SK-N-SH treated with all-trans-retinoic acid at 6 μM for 48 hours (cell line): ENCODE results near the gene SHOX.

Experiments used
- ARNTL ChIP-seq: fragments of 450-650 bp; formaldehyde crosslinking; IDR thresholded peaks from 2 replicates; pipeline ENCODE4 v1.5.0; 2020; ENCODE audit warnings: low read depth, mild to moderate bottlenecking, moderate library complexity, borderline replicate concordance
- BACH2 ChIP-seq: fragments of 250-450 bp; sonication (Bioruptor Pico); IDR thresholded peaks from 2 replicates; pipeline ENCODE4 v1.9.0; 2021; ENCODE audit warnings: mild to moderate bottlenecking, borderline replicate concordance
- CSDC2 ChIP-seq: fragments of 250-450 bp; sonication (Bioruptor Pico); IDR thresholded peaks from 2 replicates; pipeline ENCODE4 v1.5.0; 2020; ENCODE audit warnings: mild to moderate bottlenecking, moderate library complexity
- OSR1 ChIP-seq: fragments of 250-450 bp; sonication (Bioruptor Pico); IDR thresholded peaks from 2 replicates; pipeline ENCODE4 v1.8.0; 2022; ENCODE audit warnings: moderate library complexity, mild to moderate bottlenecking, inconsistent platforms
- PPARA ChIP-seq: fragments of 250-450 bp; sonication (Bioruptor Pico); IDR thresholded peaks from 2 replicates; pipeline ENCODE4 v1.5.0; 2020; ENCODE audit warnings: mild to moderate bottlenecking, borderline replicate concordance
- TOX ChIP-seq: fragments of 250-450 bp; sonication (Bioruptor Pico); IDR thresholded peaks from 2 replicates; pipeline ENCODE4 v1.8.0; 2021; ENCODE audit warnings: mild to moderate bottlenecking, moderate library complexity, borderline replicate concordance
- ZFP3 ChIP-seq: fragments of 250-450 bp; sonication (Bioruptor Pico); IDR thresholded peaks from 2 replicates; pipeline ENCODE4 v1.5.0; 2020; ENCODE audit warnings: mild to moderate bottlenecking, moderate library complexity
- ZNF70 ChIP-seq: fragments of 450-650 bp; formaldehyde crosslinking; IDR thresholded peaks from 2 replicates; pipeline ENCODE4 v1.5.0; 2020; ENCODE audit warnings: mild to moderate bottlenecking, moderate library complexity
- ZNF8 ChIP-seq: fragments of 450-650 bp; formaldehyde crosslinking; IDR thresholded peaks from 2 replicates; pipeline ENCODE4 v1.5.0; 2020; ENCODE audit warnings: mild to moderate bottlenecking, moderate library complexity
- TF ChIP-seq, protein P1 (sequence below): fragments of 250-450 bp; sonication (Bioruptor Pico); IDR thresholded peaks from 2 replicates; pipeline ENCODE4 v1.8.0; 2021; ENCODE audit warnings: low read depth, mild to moderate bottlenecking, moderate library complexity, borderline replicate concordance
- TF ChIP-seq, protein P2 (sequence below): fragments of 250-450 bp; sonication (Bioruptor Pico); IDR thresholded peaks from 2 replicates; pipeline ENCODE4 v1.5.0; 2020; ENCODE audit warnings: mild to moderate bottlenecking, moderate library complexity

DNA sequence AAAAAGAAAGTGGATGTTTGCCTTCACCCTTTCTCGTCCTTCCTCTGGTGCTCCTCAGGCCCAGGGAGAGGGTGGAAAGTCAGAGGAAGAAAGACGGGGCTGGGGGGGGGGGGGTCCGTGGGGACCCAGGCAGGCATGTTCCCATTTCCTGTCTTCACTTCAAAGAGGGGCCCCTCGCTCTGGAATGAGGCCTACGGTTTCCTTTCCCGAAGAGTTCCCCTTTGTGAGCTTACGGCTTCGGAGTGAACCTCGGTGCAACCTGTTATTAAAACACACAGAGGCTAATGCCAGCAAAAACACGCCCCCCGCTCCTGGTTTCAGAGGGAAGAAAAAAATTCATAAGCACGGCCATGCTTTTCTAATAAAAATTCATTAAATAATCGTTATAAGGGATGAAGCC, 40.1 kb downstream of the SHOX start:
- TF ChIP-seq BACH2 (no peak), ZNF70 (CRISPR knock-in tag) (no peak), OSR1 (CRISPR knock-in tag) (no peak), TOX (CRISPR knock-in tag) (no peak), ZNF8 (CRISPR knock-in tag) (no peak), PPARA (CRISPR knock-in tag) (no peak), ARNTL (CRISPR knock-in tag) (no peak), ZFP3 (CRISPR knock-in tag) (no peak), CSDC2 (CRISPR knock-in tag) (no peak)
- TF ChIP-seq, protein P1, sequence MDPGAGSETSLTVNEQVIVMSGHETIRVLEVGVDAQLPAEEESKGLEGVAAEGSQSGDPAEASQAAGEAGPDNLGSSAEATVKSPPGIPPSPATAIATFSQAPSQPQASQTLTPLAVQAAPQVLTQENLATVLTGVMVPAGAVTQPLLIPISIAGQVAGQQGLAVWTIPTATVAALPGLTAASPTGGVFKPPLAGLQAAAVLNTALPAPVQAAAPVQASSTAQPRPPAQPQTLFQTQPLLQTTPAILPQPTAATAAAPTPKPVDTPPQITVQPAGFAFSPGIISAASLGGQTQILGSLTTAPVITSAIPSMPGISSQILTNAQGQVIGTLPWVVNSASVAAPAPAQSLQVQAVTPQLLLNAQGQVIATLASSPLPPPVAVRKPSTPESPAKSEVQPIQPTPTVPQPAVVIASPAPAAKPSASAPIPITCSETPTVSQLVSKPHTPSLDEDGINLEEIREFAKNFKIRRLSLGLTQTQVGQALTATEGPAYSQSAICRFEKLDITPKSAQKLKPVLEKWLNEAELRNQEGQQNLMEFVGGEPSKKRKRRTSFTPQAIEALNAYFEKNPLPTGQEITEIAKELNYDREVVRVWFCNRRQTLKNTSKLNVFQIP (CRISPR knock-in tag): no peak
- TF ChIP-seq, protein P2, sequence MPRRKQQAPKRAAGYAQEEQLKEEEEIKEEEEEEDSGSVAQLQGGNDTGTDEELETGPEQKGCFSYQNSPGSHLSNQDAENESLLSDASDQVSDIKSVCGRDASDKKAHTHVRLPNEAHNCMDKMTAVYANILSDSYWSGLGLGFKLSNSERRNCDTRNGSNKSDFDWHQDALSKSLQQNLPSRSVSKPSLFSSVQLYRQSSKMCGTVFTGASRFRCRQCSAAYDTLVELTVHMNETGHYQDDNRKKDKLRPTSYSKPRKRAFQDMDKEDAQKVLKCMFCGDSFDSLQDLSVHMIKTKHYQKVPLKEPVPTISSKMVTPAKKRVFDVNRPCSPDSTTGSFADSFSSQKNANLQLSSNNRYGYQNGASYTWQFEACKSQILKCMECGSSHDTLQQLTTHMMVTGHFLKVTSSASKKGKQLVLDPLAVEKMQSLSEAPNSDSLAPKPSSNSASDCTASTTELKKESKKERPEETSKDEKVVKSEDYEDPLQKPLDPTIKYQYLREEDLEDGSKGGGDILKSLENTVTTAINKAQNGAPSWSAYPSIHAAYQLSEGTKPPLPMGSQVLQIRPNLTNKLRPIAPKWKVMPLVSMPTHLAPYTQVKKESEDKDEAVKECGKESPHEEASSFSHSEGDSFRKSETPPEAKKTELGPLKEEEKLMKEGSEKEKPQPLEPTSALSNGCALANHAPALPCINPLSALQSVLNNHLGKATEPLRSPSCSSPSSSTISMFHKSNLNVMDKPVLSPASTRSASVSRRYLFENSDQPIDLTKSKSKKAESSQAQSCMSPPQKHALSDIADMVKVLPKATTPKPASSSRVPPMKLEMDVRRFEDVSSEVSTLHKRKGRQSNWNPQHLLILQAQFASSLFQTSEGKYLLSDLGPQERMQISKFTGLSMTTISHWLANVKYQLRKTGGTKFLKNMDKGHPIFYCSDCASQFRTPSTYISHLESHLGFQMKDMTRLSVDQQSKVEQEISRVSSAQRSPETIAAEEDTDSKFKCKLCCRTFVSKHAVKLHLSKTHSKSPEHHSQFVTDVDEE (CRISPR knock-in tag): no peak
